Effector memory CD4-positive, alpha-beta T cell (primary cell): Measurements from ENCODE around the gene DIO1.

Experiments
- DNase-seq, 3 donors: peaks; one replicate each; pipeline ENCODE4 v3.0.0-alpha.2; 2020
- H3K27ac ChIP-seq: 2 replicates; pipeline ENCODE4 v1.7.0; 2013; ENCODE audit warnings: mild to moderate bottlenecking, low read length, moderate library complexity; ENCODE audit not compliant: insufficient read depth, poor library complexity, severe bottlenecking
- H3K27me3 ChIP-seq: replicated peaks from 2 replicates; pipeline ENCODE4 v1.7.0; 2013; ENCODE audit warnings: mild to moderate bottlenecking, low read length; ENCODE audit not compliant: insufficient read depth, control insufficient read depth, poor library complexity, severe bottlenecking
- H3K36me3 ChIP-seq: 2 replicates; pipeline ENCODE4 v1.7.0; 2013; ENCODE audit warnings: mild to moderate bottlenecking, low read length, moderate library complexity; ENCODE audit not compliant: control insufficient read depth, insufficient read depth
- H3K4me1 ChIP-seq: 2 replicates; pipeline ENCODE4 v1.7.0; 2013; ENCODE audit warnings: low read length, mild to moderate bottlenecking; ENCODE audit not compliant: control insufficient read depth, insufficient read depth, poor library complexity, severe bottlenecking
- H3K4me3 ChIP-seq: 2 replicates; pipeline ENCODE4 v1.7.0; 2013; ENCODE audit warnings: low read length, low read depth, mild to moderate bottlenecking; ENCODE audit not compliant: insufficient read depth, poor library complexity, severe bottlenecking
- H3K9me3 ChIP-seq: 2 replicates; pipeline ENCODE4 v1.7.0; 2013; ENCODE audit warnings: mild to moderate bottlenecking, low read length, moderate library complexity; ENCODE audit not compliant: control insufficient read depth

The DIO1 gene

GRCh38 chr1:53891678-53892077 lies 2.3 kb upstream of the DIO1 start:
- Histone ChIP-seq H3K27ac (no peak overlapping the region), H3K27me3 (no peaks in the 10 kb centered on the region), H3K4me3 (no peak overlapping the region), H3K36me3 (no peaks in the 10 kb centered on the region), H3K4me1 (peaks cover 4% of the 10 kb centered on the region), H3K9me3 (no peaks in the 10 kb centered on the region)
- no peak for DNase-seq

GRCh38 chr1:53892911-53893310 lies 1.1 kb upstream of the DIO1 start:
- no peaks in the 10 kb centered on the region for H3K27me3 ChIP-seq
- H3K4me1 ChIP-seq: peaks cover 4% of the 10 kb centered on the region
- H3K36me3 ChIP-seq: no peaks in the 10 kb centered on the region
- no peaks in the 10 kb centered on the region for H3K9me3 ChIP-seq
- H3K27ac ChIP-seq: no peak overlapping the region
- H3K4me3 ChIP-seq: no peak overlapping the region
- no peak for DNase-seq

GRCh38 chr1:53894644-53895043 lies 657 bp downstream of the DIO1 start:
- H3K4me3 ChIP-seq: no peak overlapping the region

DNA sequence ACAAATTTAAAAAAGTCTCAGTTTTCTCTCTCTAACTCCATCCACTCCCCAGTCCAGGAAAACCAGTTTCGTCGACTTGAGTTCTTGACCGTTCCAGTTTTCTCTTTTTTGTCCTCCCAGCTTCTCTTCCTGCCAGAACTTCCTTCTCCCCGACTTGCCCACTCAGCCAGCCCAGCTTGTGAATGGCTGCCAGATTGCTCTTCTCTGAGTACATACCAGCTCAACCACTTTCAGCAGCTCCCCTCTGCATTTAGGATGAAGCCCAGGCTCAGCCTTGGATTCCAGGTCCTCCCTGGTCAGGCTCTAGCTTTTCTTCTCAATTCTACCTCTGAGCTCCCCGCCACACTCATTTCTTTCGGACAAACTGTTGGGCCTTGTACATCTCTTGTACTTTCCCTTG lies 1.4 kb downstream of the DIO1 start:
- no peaks in the 10 kb centered on the region for H3K27me3 ChIP-seq
- no peaks in the 10 kb centered on the region for H3K9me3 ChIP-seq
- no peak for DNase-seq
- no peak overlapping the region for H3K4me3 ChIP-seq
- H3K27ac ChIP-seq: no peak overlapping the region
- no peaks in the 10 kb centered on the region for H3K4me1 ChIP-seq
- no peaks in the 10 kb centered on the region for H3K36me3 ChIP-seq

More at GRCh38 chr1:53894644-53895043, 657 bp downstream of the DIO1 start:
- Histone ChIP-seq H3K27ac (no peak overlapping the region), H3K27me3 (no peaks in the 10 kb centered on the region), H3K36me3 (no peaks in the 10 kb centered on the region), H3K4me1 (no peaks in the 10 kb centered on the region), H3K9me3 (no peaks in the 10 kb centered on the region)
- DNase-seq: no peak

- Histone ChIP-seq H3K36me3 (no peaks in the 10 kb centered on the region), H3K4me3 (no peak overlapping the region), H3K27ac (no peak overlapping the region), H3K9me3 (no peaks in the 10 kb centered on the region), H3K27me3 (no peaks in the 10 kb centered on the region), H3K4me1 (no peaks in the 10 kb centered on the region)
- no peak for DNase-seq
Observed at GRCh38 chr1:53896635-53897229, 2.7 kb downstream of the DIO1 start.

- DNase-seq: no peak
- Histone ChIP-seq H3K9me3 (no peaks in the 10 kb centered on the region), H3K4me3 (no peak overlapping the region), H3K27me3 (no peaks in the 10 kb centered on the region), H3K27ac (no peak overlapping the region), H3K4me1 (no peaks in the 10 kb centered on the region), H3K36me3 (no peaks in the 10 kb centered on the region)
Observed at GRCh38 chr1:53899206-53899628, 5.2 kb downstream of the DIO1 start.

- H3K4me1 ChIP-seq: no peaks in the 10 kb centered on the region
- H3K27me3 ChIP-seq: no peaks in the 10 kb centered on the region
- no peaks in the 10 kb centered on the region for H3K9me3 ChIP-seq
- H3K4me3 ChIP-seq: no peak overlapping the region
- H3K36me3 ChIP-seq: no peaks in the 10 kb centered on the region
- DNase-seq: no peak
- H3K27ac ChIP-seq: no peak overlapping the region
Observed at GRCh38 chr1:53899708-53900107, 5.7 kb downstream of the DIO1 start.

DNA sequence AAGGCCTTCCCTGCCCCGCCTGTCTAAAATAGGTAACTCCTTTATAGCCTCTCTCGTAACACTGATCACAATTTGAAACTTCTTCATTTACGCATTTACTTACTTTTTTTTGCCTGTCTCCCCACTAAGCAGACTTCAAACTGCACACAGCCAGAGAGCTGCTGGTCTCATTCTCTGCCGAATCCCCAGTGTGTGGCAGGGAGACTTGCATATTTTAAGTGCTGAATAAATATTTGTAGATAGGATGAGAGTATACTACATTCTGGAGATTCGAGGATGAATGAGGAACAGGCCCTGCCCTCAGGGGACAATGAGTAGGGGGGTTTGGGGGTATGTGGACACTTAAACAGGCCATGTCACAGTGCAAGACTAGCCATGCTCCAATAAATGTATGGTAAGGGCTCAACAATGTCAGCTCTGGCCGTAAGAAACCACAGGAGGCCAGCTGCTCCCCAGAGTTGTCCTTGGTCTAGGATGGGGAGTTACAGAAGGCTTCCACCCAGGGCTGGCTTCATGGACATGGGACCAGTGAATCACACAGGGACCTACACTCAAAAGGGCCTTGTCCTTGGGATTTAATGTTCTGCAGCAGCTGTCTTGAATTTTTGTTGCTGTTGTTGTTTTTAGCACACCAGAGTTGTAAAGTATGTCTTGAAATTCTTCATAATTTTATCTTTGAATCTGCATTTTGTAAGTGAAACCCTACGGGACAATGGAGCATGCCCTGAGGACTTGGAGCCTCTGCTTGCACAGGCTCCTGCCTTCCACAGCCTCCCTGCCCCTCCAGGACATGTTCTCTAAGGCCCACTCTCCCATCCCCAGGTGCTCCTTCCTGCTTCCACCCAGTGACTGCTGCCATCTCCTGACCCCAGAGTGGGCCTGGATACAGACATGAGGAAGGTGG lies 8.5 kb downstream of the DIO1 start:
- H3K9me3 ChIP-seq: no peaks in the 10 kb centered on the region
- H3K36me3 ChIP-seq: no peaks in the 10 kb centered on the region
- DNase-seq: no peak
- no peaks in the 10 kb centered on the region for H3K27me3 ChIP-seq
- no peak overlapping the region for H3K27ac ChIP-seq
- H3K4me3 ChIP-seq: no peak overlapping the region
- H3K4me1 ChIP-seq: no peaks in the 10 kb centered on the region

GRCh38 chr1:53905509-53905908 lies 11.5 kb downstream of the DIO1 start:
- no peaks in the 10 kb centered on the region for H3K4me1 ChIP-seq
- H3K9me3 ChIP-seq: no peaks in the 10 kb centered on the region
- no peak overlapping the region for H3K4me3 ChIP-seq
- no peaks in the 10 kb centered on the region for H3K27me3 ChIP-seq
- no peak overlapping the region for H3K27ac ChIP-seq
- no peak for DNase-seq
- no peaks in the 10 kb centered on the region for H3K36me3 ChIP-seq

- H3K27me3 ChIP-seq: no peaks in the 10 kb centered on the region
- DNase-seq: no peak
- H3K4me1 ChIP-seq: no peaks in the 10 kb centered on the region
- no peaks in the 10 kb centered on the region for H3K36me3 ChIP-seq
- no peaks in the 10 kb centered on the region for H3K9me3 ChIP-seq
- no peak overlapping the region for H3K4me3 ChIP-seq
- no peak overlapping the region for H3K27ac ChIP-seq
Observed at GRCh38 chr1:53906121-53906520, 12.1 kb downstream of the DIO1 start.
